Fibroblast of gingiva (primary cell): ENCODE results near the gene MAP7.
"Not testable (repeated sequence)": the region's sequence is repeated elsewhere in the genome, so short reads cannot be mapped to it uniquely, and the experiment has no call there.

Source experiments
- DNase-seq: peaks from one replicate; pipeline ENCODE4 v3.0.0-alpha.2; 2011; ENCODE audit warnings: low read depth

Gene MAP7

GRCh38 chr6:136335736-136336363 is 214.4 kb downstream of the MAP7 start:
- no peak for DNase-seq

- DNase-seq = no peak
Observed at GRCh38 chr6:136334853-136335252, 215.4 kb downstream of the MAP7 start.

GRCh38 chr6:136334465-136334846 is 215.8 kb downstream of the MAP7 start:
- DNase-seq = no peak

- DNase-seq = no peak
Observed at GRCh38 chr6:136333824-136334464, 216.3 kb downstream of the MAP7 start.

- no peak for DNase-seq
Observed at GRCh38 chr6:136331461-136331860, 218.8 kb downstream of the MAP7 start.

- DNase-seq = no peak
Observed at GRCh38 chr6:136330634-136331033, 219.6 kb downstream of the MAP7 start.

- DNase-seq = peak; percentile 9
Observed at GRCh38 chr6:136326038-136326553, 224.1 kb downstream of the MAP7 start.

- no peak for DNase-seq
Observed at GRCh38 chr6:136324686-136325380, 225.4 kb downstream of the MAP7 start.

GRCh38 chr6:136323431-136324112 is 226.7 kb downstream of the MAP7 start:
- peak; percentile 49 for DNase-seq

- DNase-seq = no peak
Observed at GRCh38 chr6:136319732-136320131, 230.5 kb downstream of the MAP7 start.

GRCh38 chr6:136318676-136319075 is 231.5 kb downstream of the MAP7 start:
- peak; percentile 49 for DNase-seq

GRCh38 chr6:136317971-136318370 is 232.3 kb downstream of the MAP7 start:
- DNase-seq = no peak

- peak; percentile 46 for DNase-seq
Observed at GRCh38 chr6:136317021-136317694, 233.1 kb downstream of the MAP7 start.

- DNase-seq = no peak
Observed at GRCh38 chr6:136315594-136315993, 234.6 kb downstream of the MAP7 start.

- DNase-seq = no peak
Observed at GRCh38 chr6:136312975-136313374, 237.2 kb downstream of the MAP7 start.

GRCh38 chr6:136309729-136310311 is 240.4 kb downstream of the MAP7 start:
- no peak for DNase-seq

- DNase-seq = no peak
Observed at GRCh38 chr6:136309171-136309570, 241.1 kb downstream of the MAP7 start.

GRCh38 chr6:136308469-136308868 is 241.8 kb downstream of the MAP7 start:
- DNase-seq = not testable (repeated sequence)

- peak; percentile 7 for DNase-seq
Observed at GRCh38 chr6:136307351-136307750, 242.9 kb downstream of the MAP7 start.

- DNase-seq = no peak
Observed at GRCh38 chr6:136306466-136306865, 243.8 kb downstream of the MAP7 start.

- DNase-seq = no peak
Observed at GRCh38 chr6:136304410-136304809, 245.8 kb downstream of the MAP7 start.

- no peak for DNase-seq
Observed at GRCh38 chr6:136303516-136303915, 246.7 kb downstream of the MAP7 start.
